GM23248 (cell line): Measurements from ENCODE around the gene UBC. TPM values are rescaled to one million over a fixed set of nuclear protein-coding genes. Genes with fewer than 3 reads are reported as not detected.
A peak's percentile ranks its signal among the peaks of the same experiment; 100 is the strongest.
"Not testable (repeated sequence)": the region's sequence is repeated elsewhere in the genome, so short reads cannot be mapped to it uniquely, and the experiment has no call there.

Experiments used
- DNase-seq: peaks from one replicate; pipeline ENCODE4 v3.0.0-alpha.2; 2015
- H2AFZ ChIP-seq: fragments of 200-600 bp; sonication (generic); 2 replicates; pipeline ENCODE4 v1.6.1; 2016; ENCODE audit warnings: antibody characterized with exemption
- H3F3A ChIP-seq: fragments of 200-600 bp; sonication (generic); 2 replicates; pipeline ENCODE4 v1.6.1; 2016; ENCODE audit warnings: mild to moderate bottlenecking, antibody characterized with exemption, mixed run types; ENCODE audit not compliant: insufficient read depth
- H3K27ac ChIP-seq: fragments of 200-600 bp; sonication (generic); 2 replicates; pipeline ENCODE4 v1.5.1; 2016; ENCODE audit warnings: mild to moderate bottlenecking
- H3K27me3 ChIP-seq: fragments of 200-600 bp; sonication (generic); replicated peaks from 2 replicates; pipeline ENCODE4 v1.6.1; 2016; ENCODE audit warnings: mild to moderate bottlenecking; ENCODE audit not compliant: insufficient read depth
- H3K36me3 ChIP-seq: fragments of 200-600 bp; sonication (generic); 2 replicates; pipeline ENCODE4 v1.6.1; 2016; ENCODE audit warnings: low read depth, mild to moderate bottlenecking
- H3K4me1 ChIP-seq: fragments of 200-600 bp; sonication (generic); 2 replicates; pipeline ENCODE4 v1.6.1; 2016; ENCODE audit warnings: mild to moderate bottlenecking; ENCODE audit not compliant: insufficient read depth
- H3K4me2 ChIP-seq: fragments of 200-600 bp; sonication (generic); one replicate; pipeline ENCODE4 v1.6.1; 2016; ENCODE audit warnings: mild to moderate bottlenecking; ENCODE audit not compliant: unreplicated experiment
- H3K4me3 ChIP-seq: fragments of 200-600 bp; sonication (generic); 2 replicates; pipeline ENCODE4 v1.5.1; 2016; ENCODE audit warnings: mild to moderate bottlenecking
- H3K79me2 ChIP-seq: fragments of 200-600 bp; sonication (generic); 2 replicates; pipeline ENCODE4 v1.6.1; 2016; ENCODE audit warnings: mild to moderate bottlenecking; ENCODE audit not compliant: insufficient read depth
- H3K9ac ChIP-seq: fragments of 200-600 bp; sonication (generic); 2 replicates; pipeline ENCODE4 v1.6.1; 2016; ENCODE audit warnings: mild to moderate bottlenecking
- H3K9me2 ChIP-seq: fragments of 200-600 bp; sonication (generic); 2 replicates; pipeline ENCODE4 v1.6.1; 2016; ENCODE audit warnings: mixed run types, mild to moderate bottlenecking, moderate library complexity; ENCODE audit not compliant: insufficient read depth
- H3K9me3 ChIP-seq: fragments of 200-600 bp; sonication (generic); one replicate; pipeline ENCODE4 v1.6.1; 2017; ENCODE audit warnings: low read depth
- H4K20me1 ChIP-seq: fragments of 200-600 bp; sonication (generic); 2 replicates; pipeline ENCODE4 v1.6.0; 2016; ENCODE audit not compliant: insufficient read depth
- EZH2 ChIP-seq: fragments of 200-600 bp; sonication (generic); IDR thresholded peaks from 2 replicates; pipeline ENCODE4 v1.6.1; 2018; ENCODE audit warnings: antibody characterized with exemption, mild to moderate bottlenecking; ENCODE audit not compliant: insufficient read depth, poor library complexity, severe bottlenecking
- EZH2phosphoT487 ChIP-seq: fragments of 200-600 bp; sonication (generic); IDR thresholded peaks from 2 replicates; pipeline ENCODE4 v1.6.1; 2018; ENCODE audit warnings: antibody characterized with exemption, moderate library complexity, mild to moderate bottlenecking, low read depth; ENCODE audit not compliant: insufficient read depth
- WGBS, 2 experiments: methylation state at CpG; one replicate each; pipeline ENCODE4 v1.1.6; 2015 to 2017; ENCODE audit warnings: low lambda C conversion rate in 2 of 2, low coverage in 1 of 2; ENCODE audit errors: missing lambda C conversion rate in 2 of 2; 5-methylcytosine and 5-hydroxymethylcytosine counted together
- in situ Hi-C: fragments of 300-500 bp; cut with MboI; formaldehyde crosslinking; loops from 2 replicates; pipeline ENCODE4 v1.15.0; 2020
- polyA plus RNA-seq: library from polyadenylated mRNA; unstranded; fragments of >200 nt; fragmentation: Nextera tagmentation; extraction: Ambion mirVana; gene quantifications from 2 replicates; pipeline ENCODE4 v1.2.1, GENCODE V29; 2016
- total RNA-seq: library from RNA; depleted of rRNA; stranded (reverse); fragments of >200 nt; shearing (Covaris generic); gene quantifications from 2 replicates; pipeline ENCODE4 v1.2.3, GENCODE V29; 2014

Gene UBC
- total and polyA plus RNA-seq, 2 experiments from 2014 or later = 1,490 to 1,496 TPM

DNA sequence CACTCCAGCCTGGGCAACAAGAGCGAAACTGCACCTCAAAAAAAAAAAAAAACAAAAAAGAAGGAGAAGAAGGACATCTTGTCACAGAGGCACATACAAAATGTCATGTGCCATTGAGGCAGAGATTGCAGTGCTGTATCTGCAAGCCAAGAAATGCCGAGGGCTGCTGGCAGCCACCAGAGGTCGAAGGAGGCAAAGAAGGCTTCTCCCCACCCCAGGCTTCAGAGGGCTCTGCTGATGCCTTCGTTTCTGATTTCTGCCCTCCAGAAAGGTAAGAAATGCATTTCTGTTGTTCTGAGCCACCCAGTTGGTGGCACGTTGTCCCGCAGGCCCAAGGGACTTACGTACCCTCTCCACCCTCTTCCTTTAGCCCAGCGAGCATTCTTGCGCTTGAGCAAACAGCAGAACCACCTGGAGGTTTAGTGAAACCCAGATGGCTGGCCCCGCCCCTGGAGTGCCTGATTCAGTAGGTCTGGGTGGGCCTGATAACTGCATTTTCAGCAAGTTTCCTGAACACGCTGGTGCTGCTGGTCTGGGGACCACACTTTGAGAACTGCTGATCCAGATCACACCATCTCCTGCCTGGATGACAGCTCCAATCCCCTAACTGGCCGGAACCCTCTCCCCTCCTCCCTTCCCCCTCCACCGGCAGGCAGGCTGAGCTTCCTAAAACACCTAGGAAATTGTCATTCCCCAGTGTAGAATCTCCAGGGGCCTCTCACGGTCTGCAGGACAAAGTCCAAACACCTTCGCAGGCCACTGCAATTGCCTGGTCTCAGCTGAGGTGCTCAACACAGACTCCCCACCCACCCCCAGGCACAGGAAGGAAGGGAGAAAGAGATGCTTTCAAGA lies 29.6 kb downstream of the UBC start:
- Histone ChIP-seq H3K4me1 (no peaks in the 10 kb centered on the region), H3K4me2 (no peak overlapping the region), H3K27ac (no peak overlapping the region), H3K36me3 (no peaks in the 10 kb centered on the region), H3K9me3 (no peaks in the 10 kb centered on the region), H2AFZ (no peak overlapping the region), H4K20me1 (no peaks in the 10 kb centered on the region), H3K9me2 (no peaks in the 10 kb centered on the region), H3F3A (no peaks in the 10 kb centered on the region), H3K9ac (no peak overlapping the region), H3K4me3 (no peak overlapping the region), H3K79me2 (no peaks in the 10 kb centered on the region), H3K27me3 (no peaks in the 10 kb centered on the region)
- TF ChIP-seq EZH2phosphoT487 = no peak
- TF ChIP-seq EZH2 = no peak
- in situ Hi-C loops = no loop called here
- no peak for DNase-seq
- WGBS, 2 experiments = 68 to 69% methylated on average over 14 to 15 of the region's 15 CpGs

DNA sequence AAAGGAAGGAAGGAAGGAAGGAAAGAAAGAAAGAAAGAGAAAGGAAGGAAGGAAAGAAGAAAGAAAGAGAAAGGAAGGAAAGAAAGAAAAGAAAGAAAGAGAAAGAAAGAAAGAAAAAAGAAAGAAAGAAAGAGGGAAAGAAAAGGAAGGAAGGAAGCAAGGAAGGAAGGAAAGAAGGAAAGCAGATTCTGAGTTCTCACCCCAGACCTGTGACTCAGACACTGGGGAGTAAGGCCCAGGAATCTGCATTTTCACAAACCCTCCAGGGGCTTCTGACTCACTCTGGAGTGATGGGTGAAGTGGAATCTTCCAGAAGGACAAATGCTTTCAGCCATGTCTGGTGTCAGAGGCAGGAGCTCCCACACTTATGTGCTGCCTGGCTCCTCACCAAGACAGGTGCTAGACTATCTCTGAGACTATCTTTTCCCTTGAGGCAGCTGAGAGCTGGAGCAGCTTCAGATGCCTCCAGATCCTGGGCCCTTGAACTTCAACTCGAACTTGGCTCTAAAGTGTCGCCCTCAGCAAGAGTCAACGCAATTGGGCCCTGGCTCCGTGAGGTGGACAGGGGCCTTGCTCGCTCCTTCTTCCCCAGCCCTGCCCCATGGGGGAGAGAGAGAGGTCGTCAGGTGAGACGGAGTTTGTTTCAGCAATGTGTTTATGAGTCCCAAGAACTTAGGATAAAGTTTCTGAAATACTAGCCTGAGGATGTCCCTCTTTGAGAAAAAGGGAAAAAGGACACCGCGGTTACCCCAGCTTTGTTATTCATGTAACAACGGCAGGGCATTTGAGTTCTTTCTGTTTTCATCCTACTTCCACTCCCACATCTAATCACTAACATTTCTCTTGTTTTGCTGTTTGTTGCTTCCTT lies 31.0 kb downstream of the UBC start:
- DNase-seq = peak; percentile 12
- no peak overlapping the region for H3K27ac ChIP-seq
- 93 to 96% methylated on average over 10 of the region's 10 CpGs for WGBS, 2 experiments
- H2AFZ ChIP-seq = no peak overlapping the region
- no peaks in the 10 kb centered on the region for H4K20me1 ChIP-seq
- no peaks in the 10 kb centered on the region for H3K27me3 ChIP-seq
- H3K9ac ChIP-seq = no peak overlapping the region
- TF ChIP-seq EZH2phosphoT487 (no peak), EZH2 (no peak)
- in situ Hi-C loops = no loop called here
- no peaks in the 10 kb centered on the region for H3F3A ChIP-seq
- H3K9me2 ChIP-seq = no peaks in the 10 kb centered on the region
- H3K4me3 ChIP-seq = no peak overlapping the region
- no peak overlapping the region for H3K4me2 ChIP-seq
- H3K79me2 ChIP-seq = no peaks in the 10 kb centered on the region
- H3K9me3 ChIP-seq = no peaks in the 10 kb centered on the region
- H3K4me1 ChIP-seq = no peaks in the 10 kb centered on the region
- no peaks in the 10 kb centered on the region for H3K36me3 ChIP-seq

- 76 to 78% methylated on average over 10 of the region's 10 CpGs for WGBS, 2 experiments
- Histone ChIP-seq H3K9me2 (no peaks in the 10 kb centered on the region), H2AFZ (no peak overlapping the region), H3K36me3 (no peaks in the 10 kb centered on the region), H3K4me1 (no peaks in the 10 kb centered on the region), H3K4me2 (no peak overlapping the region), H3F3A (no peaks in the 10 kb centered on the region), H3K4me3 (no peak overlapping the region), H3K27ac (no peak overlapping the region), H4K20me1 (no peaks in the 10 kb centered on the region), H3K9me3 (no peaks in the 10 kb centered on the region), H3K9ac (no peak overlapping the region), H3K79me2 (no peaks in the 10 kb centered on the region), H3K27me3 (no peaks in the 10 kb centered on the region)
- in situ Hi-C loops = no loop called here
- no peak for TF ChIP-seq EZH2
- TF ChIP-seq EZH2phosphoT487 = no peak
- no peak for DNase-seq
Measured at GRCh38 chr12:124881123-124881522, 33.3 kb downstream of the UBC start.

DNA sequence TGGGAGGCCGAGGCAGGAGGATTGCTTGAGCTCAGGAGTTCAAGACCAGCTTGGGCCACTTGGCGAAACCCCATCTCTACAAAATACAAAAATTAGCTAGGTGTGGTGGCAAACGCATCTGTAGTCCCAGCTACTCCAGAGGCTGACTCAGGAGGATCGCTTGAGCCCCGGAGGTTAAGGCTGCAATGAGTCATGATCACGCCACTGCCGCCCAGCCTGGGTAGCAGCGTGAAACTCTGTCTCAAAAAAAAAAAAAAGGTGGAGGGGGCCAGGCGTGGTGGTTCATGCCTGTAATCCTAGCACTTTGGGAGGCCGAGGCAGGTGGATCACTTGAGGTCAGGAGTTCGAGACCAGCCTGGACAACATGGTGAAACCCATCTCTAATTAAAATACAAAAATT lies 34.1 kb downstream of the UBC start:
- DNase-seq, in situ Hi-C loops, H3K36me3 ChIP-seq, H3K4me3 ChIP-seq, H3K9ac ChIP-seq, H3K4me2 ChIP-seq, H3K27me3 ChIP-seq, H3K9me2 ChIP-seq, H3K4me1 ChIP-seq, H3K79me2 ChIP-seq, H4K20me1 ChIP-seq, H3K9me3 ChIP-seq, H3F3A ChIP-seq, H3K27ac ChIP-seq, H2AFZ ChIP-seq: not testable (repeated sequence)
- 90 to 93% methylated on average over 11 of the region's 11 CpGs for WGBS, 2 experiments
